ENCODE results near the gene GUCY1B1. TPM values are rescaled to one million over a fixed set of nuclear protein-coding genes. Genes with fewer than 3 reads are reported as not detected.

The GUCY1B1 gene
- polyA plus RNA-seq, 1 of the 3 experiments (the other 2 are of a cell fraction): 0.38 TPM

GRCh38 chr4:155800685-155801343, 42.0 kb downstream of the GUCY1B1 start:
- no peaks in the 10 kb centered on the region for H3K36me3 ChIP-seq (replicated peaks in 1 of 2; ENCODE audit: control insufficient read depth in 1 of 2, insufficient read depth in 2 of 2, low read length in 1 of 2)
- no peaks in the 10 kb centered on the region for H3K9me2 ChIP-seq
- POLR2A ChIA-PET: no interaction called here
- no peak for TF ChIP-seq FOXM1 (IDR thresholded peaks at IDR 0.05; ENCODE audit: low read depth)
- no peak for TF ChIP-seq RFX5 (IDR thresholded peaks at IDR 0.05; ENCODE audit: low read length)
- no peak for TF ChIP-seq POLR2AphosphoS5 (IDR thresholded peaks at IDR 0.05; ENCODE audit: low read depth, low read length)
- no peak for TF ChIP-seq GATA2 (CRISPR knock-in tag; IDR thresholded peaks at IDR 0.05)
- no peak for TF ChIP-seq EZH2phosphoT487 (IDR thresholded peaks at IDR 0.05; ENCODE audit: borderline replicate concordance, low read depth)
- no peak for TF ChIP-seq REST (IDR thresholded peaks at IDR 0.05; ENCODE audit: low read depth, low read length)
- TF ChIP-seq RCOR1 (IDR thresholded peaks at IDR 0.05; ENCODE audit: low read length): no peak
- no peak for TF ChIP-seq EP300 (IDR thresholded peaks at IDR 0.05; ENCODE audit: borderline replicate concordance in 1 of 2, low read depth in 1 of 2, low read length in 1 of 2)
- no peak for TF ChIP-seq RAD21 (IDR thresholded peaks at IDR 0.05; ENCODE audit: low read length)
- no peak for TF ChIP-seq RXRA (IDR thresholded peaks at IDR 0.05; ENCODE audit: borderline replicate concordance, low read depth)
- TF ChIP-seq USF2 (IDR thresholded peaks at IDR 0.05; ENCODE audit: borderline replicate concordance, low read depth, low read length): no peak
- TF ChIP-seq SMC3 (IDR thresholded peaks at IDR 0.05; ENCODE audit: low read depth, low read length): no peak
- no peak for TF ChIP-seq CHD2 (IDR thresholded peaks at IDR 0.05; ENCODE audit: low read length, partially characterized antibody)
- no peak overlapping the region for H3K4me2 ChIP-seq
- CTCF ChIA-PET: interaction anchor here (1.9 to 2.2 kb wide), 3 partner anchors 9 to 397 kb away, joined by 5 to 9 read pairs (median 8); no protein-coding TSS in a partner anchor
- H3K4me1 ChIP-seq (ENCODE audit: control insufficient read depth in 1 of 2, insufficient read depth in 2 of 2, low read depth in 1 of 2, low read length in 1 of 2): no peaks in the 10 kb centered on the region
- peaks cover 8% of the 10 kb centered on the region for H3F3A ChIP-seq (replicated peaks; ENCODE audit: insufficient read depth)
- H3K79me2 ChIP-seq (ENCODE audit: insufficient read depth): no peaks in the 10 kb centered on the region
- H3K27me3 ChIP-seq (ENCODE audit: insufficient read depth): no peaks in the 10 kb centered on the region
- H4K20me1 ChIP-seq (ENCODE audit: insufficient read depth): no peaks in the 10 kb centered on the region
- no peak overlapping the region for H3K27ac ChIP-seq (ENCODE audit: low read depth in 2 of 2, low read length in 1 of 2)
- H3K4me3 ChIP-seq (ENCODE audit: low read depth in 2 of 2, low read length in 1 of 2): no peak overlapping the region
- WGBS (ENCODE audit: low lambda C conversion rate): 76% methylated on average over 7 of the region's 7 CpGs
- DNase-seq: no peak
- H2AFZ ChIP-seq (ENCODE audit: low read depth): no peak overlapping the region
- H3K9me3 ChIP-seq: no peaks in the 10 kb centered on the region
- no peak overlapping the region for H3K9ac ChIP-seq

Measured in SK-N-SH (cell line).